ENCODE results near the gene PLEKHJ1. TPM values are rescaled to one million over a fixed set of nuclear protein-coding genes. Genes with fewer than 3 reads are reported as not detected.

PLEKHJ1 gene
- total and polyA plus RNA-seq, 4 donors: 64.4 to 76.4 (median 67.3) TPM

DNA sequence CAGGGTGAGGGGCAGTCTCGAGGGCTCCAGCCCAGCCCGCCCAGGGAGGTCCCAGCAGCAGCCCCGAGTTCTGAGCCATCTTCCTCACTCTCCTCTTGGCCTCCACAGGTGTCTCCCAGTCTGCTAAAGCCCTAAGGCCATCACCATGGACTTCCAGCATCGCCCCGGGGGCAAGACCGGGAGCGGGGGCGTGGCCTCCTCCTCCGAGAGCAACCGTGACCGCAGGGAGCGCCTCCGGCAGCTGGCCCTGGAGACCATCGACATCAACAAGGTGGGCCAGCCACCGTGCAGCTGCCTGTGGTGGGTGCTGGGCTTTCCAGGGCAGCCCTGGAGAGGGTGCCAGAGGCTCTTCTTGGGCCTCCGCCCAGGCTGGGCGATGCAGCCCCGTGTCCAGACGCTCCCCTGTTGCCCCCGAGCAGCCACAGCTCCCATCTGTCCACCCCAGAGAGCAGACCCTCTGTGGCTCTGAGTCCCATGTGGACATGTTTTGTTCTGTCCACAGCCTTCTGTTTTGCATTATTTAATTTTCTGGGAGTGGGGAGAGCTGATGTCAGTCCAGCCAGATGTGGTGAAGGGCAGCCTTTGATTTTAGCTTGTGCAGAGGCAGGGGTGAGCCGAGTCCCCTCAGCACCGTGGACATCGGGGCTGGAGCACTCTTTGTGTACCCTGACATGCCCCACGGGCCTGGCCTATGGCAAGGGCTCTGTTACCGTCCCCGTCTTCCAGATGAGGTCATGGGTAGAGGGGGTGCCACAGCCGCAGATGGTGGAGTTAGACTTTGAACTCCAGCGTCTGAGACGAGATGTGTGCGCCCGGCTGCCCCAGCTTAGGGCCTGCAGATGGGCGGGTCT is 7.4 kb upstream of the PLEKHJ1 start:
- WGBS, 2 donors: 89 to 92% methylated on average over 32 of the region's 32 CpGs
- Histone ChIP-seq H3K4me3 (no peak overlapping the region), H3K9me3 (ENCODE audit: control insufficient read depth in 4 of 4, insufficient read depth in 3 of 4, low read length in 3 of 4) (peaks cover 0 to 4% (median 0%) of the 10 kb centered on the region in 4 donors), H3K4me1 (ENCODE audit: control insufficient read depth in 5 of 5, insufficient read depth in 5 of 5, low read length in 5 of 5) (peaks cover 4 to 29% (median 14%) of the 10 kb centered on the region in 5 donors), H3K9ac (ENCODE audit: insufficient read depth in 1 of 2, low read length in 2 of 2) (no peak overlapping the region), H3K36me3 (ENCODE audit: control insufficient read depth in 4 of 4, insufficient read depth in 4 of 4, low read length in 4 of 4) (peaks cover 20 to 56% (median 36%) of the 10 kb centered on the region in 4 donors), H3K27me3 (ENCODE audit: control insufficient read depth in 3 of 3, insufficient read depth in 3 of 3, low read length in 2 of 3) (no peaks in the 10 kb centered on the region), H3K27ac (ENCODE audit: low read depth in 1 of 2, low read length in 1 of 2) (no peak overlapping the region)
- TF ChIP-seq, protein P1, sequence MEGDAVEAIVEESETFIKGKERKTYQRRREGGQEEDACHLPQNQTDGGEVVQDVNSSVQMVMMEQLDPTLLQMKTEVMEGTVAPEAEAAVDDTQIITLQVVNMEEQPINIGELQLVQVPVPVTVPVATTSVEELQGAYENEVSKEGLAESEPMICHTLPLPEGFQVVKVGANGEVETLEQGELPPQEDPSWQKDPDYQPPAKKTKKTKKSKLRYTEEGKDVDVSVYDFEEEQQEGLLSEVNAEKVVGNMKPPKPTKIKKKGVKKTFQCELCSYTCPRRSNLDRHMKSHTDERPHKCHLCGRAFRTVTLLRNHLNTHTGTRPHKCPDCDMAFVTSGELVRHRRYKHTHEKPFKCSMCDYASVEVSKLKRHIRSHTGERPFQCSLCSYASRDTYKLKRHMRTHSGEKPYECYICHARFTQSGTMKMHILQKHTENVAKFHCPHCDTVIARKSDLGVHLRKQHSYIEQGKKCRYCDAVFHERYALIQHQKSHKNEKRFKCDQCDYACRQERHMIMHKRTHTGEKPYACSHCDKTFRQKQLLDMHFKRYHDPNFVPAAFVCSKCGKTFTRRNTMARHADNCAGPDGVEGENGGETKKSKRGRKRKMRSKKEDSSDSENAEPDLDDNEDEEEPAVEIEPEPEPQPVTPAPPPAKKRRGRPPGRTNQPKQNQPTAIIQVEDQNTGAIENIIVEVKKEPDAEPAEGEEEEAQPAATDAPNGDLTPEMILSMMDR (IDR thresholded peaks at IDR 0.05; ENCODE audit: control extremely low read depth, extremely low read depth): no peak
- no peak for ATAC-seq (ENCODE audit: insufficient read depth, low FRiP score)
- DNase-seq: no peak

DNA sequence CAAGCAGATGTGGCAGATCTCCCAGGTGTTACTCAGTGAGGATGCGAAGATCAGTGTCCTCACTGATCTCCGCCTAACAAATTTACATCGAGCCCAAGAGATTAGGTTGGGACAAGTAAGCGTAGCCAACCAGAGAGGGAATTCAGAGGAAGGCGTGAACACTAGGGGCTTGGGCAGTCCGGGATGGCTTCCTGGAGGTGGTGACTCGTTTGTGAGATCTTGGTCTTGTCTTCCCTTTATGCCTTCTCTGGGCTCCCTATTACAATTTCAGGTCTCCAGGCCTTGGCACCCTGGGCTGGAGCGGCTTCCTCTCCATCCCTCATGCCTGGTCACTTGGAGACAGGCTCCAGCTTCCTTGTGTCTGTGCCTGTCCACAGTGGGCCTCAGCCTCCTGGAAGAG is 6.7 kb upstream of the PLEKHJ1 start:
- ATAC-seq (ENCODE audit: insufficient read depth, low FRiP score) (no peak), DNase-seq (no peak)
- peaks cover 20 to 50% (median 35%) of the 10 kb centered on the region in 4 donors for H3K36me3 ChIP-seq (ENCODE audit: control insufficient read depth in 4 of 4, insufficient read depth in 4 of 4, low read length in 4 of 4)
- TF ChIP-seq, protein P1 (IDR thresholded peaks at IDR 0.05; ENCODE audit: control extremely low read depth, extremely low read depth): no peak
- no peaks in the 10 kb centered on the region for H3K27me3 ChIP-seq (ENCODE audit: control insufficient read depth in 3 of 3, insufficient read depth in 3 of 3, low read length in 2 of 3)
- H3K9me3 ChIP-seq (ENCODE audit: control insufficient read depth in 4 of 4, insufficient read depth in 3 of 4, low read length in 3 of 4): peaks cover 0 to 4% (median 0%) of the 10 kb centered on the region in 4 donors
- WGBS, 2 donors: 93 to 95% methylated on average over 8 of the region's 8 CpGs
- no peak overlapping the region for H3K4me3 ChIP-seq
- H3K27ac ChIP-seq (ENCODE audit: low read depth in 1 of 2, low read length in 1 of 2): peak overlapping the region in 1 of 2 donors; percentile 11
- no peak overlapping the region for H3K9ac ChIP-seq (ENCODE audit: insufficient read depth in 1 of 2, low read length in 2 of 2)
- peaks cover 9 to 35% (median 16%) of the 10 kb centered on the region in 5 donors for H3K4me1 ChIP-seq (ENCODE audit: control insufficient read depth in 5 of 5, insufficient read depth in 5 of 5, low read length in 5 of 5)

DNA sequence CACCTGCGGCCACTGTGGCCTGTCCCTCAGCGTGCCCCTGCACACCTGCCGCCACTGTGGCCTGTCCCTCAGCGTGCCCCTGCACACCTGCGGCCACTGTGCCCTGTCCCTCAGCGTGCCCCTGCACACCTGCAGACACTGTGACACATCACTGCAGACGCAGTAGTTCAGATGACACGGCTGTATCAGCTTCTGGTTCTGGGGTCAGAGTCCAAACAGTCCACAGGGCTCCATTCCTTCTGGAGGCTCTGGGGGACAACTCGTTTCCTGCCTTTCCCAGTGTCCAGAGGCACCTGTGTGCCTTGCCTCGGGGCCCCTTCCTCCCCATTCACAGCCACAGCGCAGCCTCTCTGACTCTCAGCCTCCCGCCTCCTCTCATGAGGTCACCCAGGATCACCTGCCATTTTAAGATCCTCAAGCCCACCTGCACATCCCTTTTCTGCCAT is 6.0 kb upstream of the PLEKHJ1 start:
- Histone ChIP-seq H3K27me3 (ENCODE audit: control insufficient read depth in 3 of 3, insufficient read depth in 3 of 3, low read length in 2 of 3) (no peaks in the 10 kb centered on the region), H3K4me3 (no peak overlapping the region), H3K9ac (ENCODE audit: insufficient read depth in 1 of 2, low read length in 2 of 2) (no peak overlapping the region), H3K9me3 (ENCODE audit: control insufficient read depth in 4 of 4, insufficient read depth in 3 of 4, low read length in 3 of 4) (no peaks in the 10 kb centered on the region), H3K4me1 (ENCODE audit: control insufficient read depth in 5 of 5, insufficient read depth in 5 of 5, low read length in 5 of 5) (peaks cover 15 to 42% (median 21%) of the 10 kb centered on the region in 5 donors), H3K36me3 (ENCODE audit: control insufficient read depth in 4 of 4, insufficient read depth in 4 of 4, low read length in 4 of 4) (peaks cover 20 to 43% (median 31%) of the 10 kb centered on the region in 4 donors), H3K27ac (ENCODE audit: low read depth in 1 of 2, low read length in 1 of 2) (peak overlapping the region in 1 of 2 donors; percentile 28)
- 89 to 92% methylated on average over 12 of the region's 12 CpGs for WGBS, 2 donors
- TF ChIP-seq, protein P1 (IDR thresholded peaks at IDR 0.05; ENCODE audit: control extremely low read depth, extremely low read depth): no peak
- DNase-seq (no peak), ATAC-seq (ENCODE audit: insufficient read depth, low FRiP score) (no peak)
